ENCODE results near the gene ATP5MC3. TPM values are rescaled to one million over a fixed set of nuclear protein-coding genes. Genes with fewer than 3 reads are reported as not detected.

The ATP5MC3 gene
- total RNA-seq, 1 experiment from 2014 or later = 287 TPM

GRCh38 chr2:175228179-175228578, 46.7 kb upstream of the ATP5MC3 start:
- peaks cover 6% of the 10 kb centered on the region; the same call in 1 of the 2 replicates for H3K27me3 ChIP-seq (ENCODE audit: control insufficient read depth, insufficient read depth, low read length)
- H3K36me3 ChIP-seq (ENCODE audit: control insufficient read depth, insufficient read depth, low read length) = no peaks in the 10 kb centered on the region
- no peak overlapping the region for H3K27ac ChIP-seq (ENCODE audit: low read length)
- BruUV-seq (replicated peaks) = no TSS peak
- DNase-seq (ENCODE audit: low read depth, low spot score) (no peak), ATAC-seq (no peak)
- H3K9me3 ChIP-seq (ENCODE audit: control insufficient read depth, insufficient read depth, low read depth, low read length) = no peaks in the 10 kb centered on the region
- in situ Hi-C loops (cut with HindIII; ENCODE audit: low pct_unique_long_range_greater_than_20kb, low sequenced_read_pairs) = no loop called here
- ChIA-PET POLR2A (no interaction called here), CTCF (no interaction called here)
- intact Hi-C loops (cut with micrococcal nuclease; ENCODE audit: unreplicated experiment) = no loop called here
- TF ChIP-seq POLR2AphosphoS5 (IDR thresholded peaks at IDR 0.05; ENCODE audit: low read depth, low read length) (no peak), TCF7L2 (IDR thresholded peaks at IDR 0.05; ENCODE audit: low read depth, low read length) (no peak), CTCF (IDR thresholded peaks at IDR 0.05) (no peak), REST (IDR thresholded peaks at IDR 0.05; ENCODE audit: insufficient read depth in 1 of 2, low read depth in 2 of 2, low read length in 1 of 2) (no peak), SIN3A (IDR thresholded peaks at IDR 0.05; ENCODE audit: borderline replicate concordance, insufficient read depth, low read depth, low read length) (no peak)
- H3K4me1 ChIP-seq (ENCODE audit: control insufficient read depth, insufficient read depth, low read length) = no peaks in the 10 kb centered on the region
- H3K4me3 ChIP-seq (ENCODE audit: low read depth in 2 of 2, low read length in 2 of 2) = no peak overlapping the region

GRCh38 chr2:175227393-175227792, 45.9 kb upstream of the ATP5MC3 start:
- no peak overlapping the region for H3K4me3 ChIP-seq (ENCODE audit: low read depth in 2 of 2, low read length in 2 of 2)
- no TSS peak for BruUV-seq (replicated peaks)
- DNase-seq (ENCODE audit: low read depth, low spot score) = no peak
- TF ChIP-seq TCF7L2 (IDR thresholded peaks at IDR 0.05; ENCODE audit: low read depth, low read length) (no peak), SIN3A (IDR thresholded peaks at IDR 0.05; ENCODE audit: borderline replicate concordance, insufficient read depth, low read depth, low read length) (no peak), POLR2AphosphoS5 (IDR thresholded peaks at IDR 0.05; ENCODE audit: low read depth, low read length) (no peak), CTCF (IDR thresholded peaks at IDR 0.05) (no peak), REST (IDR thresholded peaks at IDR 0.05; ENCODE audit: insufficient read depth in 1 of 2, low read depth in 2 of 2, low read length in 1 of 2) (no peak)
- intact Hi-C loops (cut with micrococcal nuclease; ENCODE audit: unreplicated experiment) (no loop called here), in situ Hi-C loops (cut with HindIII; ENCODE audit: low pct_unique_long_range_greater_than_20kb, low sequenced_read_pairs) (no loop called here)
- CTCF ChIA-PET = no interaction called here
- H3K36me3 ChIP-seq (ENCODE audit: control insufficient read depth, insufficient read depth, low read length) = no peaks in the 10 kb centered on the region
- H3K27ac ChIP-seq (ENCODE audit: low read length) = no peak overlapping the region
- H3K27me3 ChIP-seq (ENCODE audit: control insufficient read depth, insufficient read depth, low read length) = peaks cover 6% of the 10 kb centered on the region
- ATAC-seq = no peak
- H3K9me3 ChIP-seq (ENCODE audit: control insufficient read depth, insufficient read depth, low read depth, low read length) = no peaks in the 10 kb centered on the region
- POLR2A ChIA-PET = interaction anchor here (0.6 kb wide), 1 partner anchor 675 kb away, joined by 3 read pairs; no protein-coding TSS in a partner anchor
- H3K4me1 ChIP-seq (ENCODE audit: control insufficient read depth, insufficient read depth, low read length) = no peaks in the 10 kb centered on the region
